DOHH2 (cell line): ENCODE measurements around the gene ADPRS.

Source experiments
- H3F3A ChIP-seq: fragments of 200-600 bp; sonication (generic), shearing (Covaris generic); 2 replicates; pipeline ENCODE4 v1.6.0; 2016; ENCODE audit warnings: antibody characterized with exemption, mild to moderate bottlenecking; ENCODE audit not compliant: control insufficient read depth, insufficient read depth
- H3K27ac ChIP-seq: fragments of 200-600 bp; sonication (generic); 2 replicates; pipeline ENCODE4 v1.5.1; 2014; ENCODE audit warnings: low read depth, mild to moderate bottlenecking, low read length, moderate library complexity
- H3K27me3 ChIP-seq: fragments of 200-600 bp; sonication (generic); 2 replicates; pipeline ENCODE4 v1.6.1; 2014; ENCODE audit warnings: mild to moderate bottlenecking, low read length, mixed read lengths; ENCODE audit not compliant: control insufficient read depth
- H3K36me3 ChIP-seq: fragments of 200-600 bp; sonication (generic); 2 replicates; pipeline ENCODE4 v1.6.1; 2014; ENCODE audit warnings: mild to moderate bottlenecking, low read length, moderate library complexity, mixed read lengths; ENCODE audit not compliant: control insufficient read depth
- H3K4me1 ChIP-seq: fragments of 200-600 bp; sonication (generic); 2 replicates; pipeline ENCODE4 v1.6.1; 2014; ENCODE audit warnings: mild to moderate bottlenecking, low read length, mixed read lengths; ENCODE audit not compliant: control insufficient read depth
- H3K4me2 ChIP-seq: fragments of 200-600 bp; sonication (generic); 2 replicates; pipeline ENCODE4 v1.6.0; 2014; ENCODE audit warnings: mild to moderate bottlenecking, low read length, moderate library complexity
- H3K4me3 ChIP-seq: fragments of 200-600 bp; sonication (generic); 2 replicates; pipeline ENCODE4 v1.5.1; 2014; ENCODE audit warnings: mild to moderate bottlenecking, low read length, mixed read lengths
- H3K79me2 ChIP-seq: fragments of 200-600 bp; sonication (generic); 2 replicates; pipeline ENCODE4 v1.6.1; 2014; ENCODE audit warnings: mild to moderate bottlenecking, low read length, mixed read lengths; ENCODE audit not compliant: control insufficient read depth
- H3K9me2 ChIP-seq: fragments of 200-600 bp; sonication (generic); replicated peaks from 2 replicates; pipeline ENCODE4 v1.6.1; 2014; ENCODE audit warnings: mild to moderate bottlenecking, low read length, mixed read lengths; ENCODE audit not compliant: control insufficient read depth
- H3K9me3 ChIP-seq: fragments of 200-600 bp; sonication (generic); 2 replicates; pipeline ENCODE4 v1.6.1; 2014; ENCODE audit warnings: antibody characterized with exemption, low read length, mixed read lengths; ENCODE audit not compliant: control insufficient read depth, insufficient read depth
- H4K20me1 ChIP-seq: fragments of 200-600 bp; sonication (generic); 2 replicates; pipeline ENCODE4 v1.6.0; 2014; ENCODE audit warnings: low read depth, mild to moderate bottlenecking, antibody characterized with exemption, low read length, moderate library complexity; ENCODE audit not compliant: control insufficient read depth, insufficient read depth
- CTCF ChIP-seq: fragments of 200-600 bp; sonication (generic); IDR thresholded peaks from one replicate; pipeline ENCODE4 v1.5.1; 2014; ENCODE audit warnings: antibody characterized with exemption, mild to moderate bottlenecking, low read depth, low read length; ENCODE audit not compliant: poor library complexity, severe bottlenecking
- EZH2phosphoT487 ChIP-seq: fragments of 200-600 bp; sonication (generic); IDR thresholded peaks from 2 replicates; pipeline ENCODE4 v1.6.1; 2017; ENCODE audit warnings: borderline replicate concordance, mild to moderate bottlenecking, antibody characterized with exemption, low read length, moderate library complexity, mixed read lengths

Gene ADPRS

GRCh38 chr1:36088577-36089392, at the start of gene ADPRS:
ADPRS (plus strand) TSS chr1:36088892; CDS start chr1:36088905, 13 bp downstream.
- peak within 1 kb of the TSS; percentile 79 for H3K4me2 ChIP-seq
- TF ChIP-seq CTCF (peak; percentile 97), EZH2phosphoT487 (no peak)
- peaks cover 26% of the 10 kb centered on the region for H3K79me2 ChIP-seq
- H3K9me3 ChIP-seq: no peaks in the 10 kb centered on the region
- H3K9me2 ChIP-seq: no peaks in the 10 kb centered on the region
- peaks cover 13% of the 10 kb centered on the region for H3K27me3 ChIP-seq
- no peaks in the 10 kb centered on the region for H3F3A ChIP-seq
- peaks cover 23% of the 10 kb centered on the region for H3K4me1 ChIP-seq
- H3K27ac ChIP-seq: no peak within 1 kb of the TSS
- H4K20me1 ChIP-seq: no peaks in the 10 kb centered on the region
- H3K36me3 ChIP-seq: peaks cover 36% of the 10 kb centered on the region
- H3K4me3 ChIP-seq: peak within 1 kb of the TSS; percentile 92

- Histone ChIP-seq H3K4me3 (no peak overlapping the region), H3K27ac (no peak overlapping the region), H3K27me3 (no peaks in the 10 kb centered on the region), H3K4me1 (no peaks in the 10 kb centered on the region), H3K36me3 (peaks cover 19% of the 10 kb centered on the region), H3K9me2 (no peaks in the 10 kb centered on the region), H4K20me1 (no peaks in the 10 kb centered on the region), H3K9me3 (no peaks in the 10 kb centered on the region), H3F3A (no peaks in the 10 kb centered on the region), H3K79me2 (no peaks in the 10 kb centered on the region), H3K4me2 (no peak overlapping the region)
- TF ChIP-seq EZH2phosphoT487 (no peak), CTCF (no peak)
Measured at GRCh38 chr1:36040238-36040637, 48.5 kb upstream of the ADPRS start.

GRCh38 chr1:36051821-36052220, 36.9 kb upstream of the ADPRS start:
- Histone ChIP-seq H3F3A (no peaks in the 10 kb centered on the region), H3K27me3 (no peaks in the 10 kb centered on the region), H3K79me2 (no peaks in the 10 kb centered on the region), H3K36me3 (no peaks in the 10 kb centered on the region; the same call in 1 of the 2 replicates), H3K9me3 (no peaks in the 10 kb centered on the region), H4K20me1 (no peaks in the 10 kb centered on the region), H3K9me2 (no peaks in the 10 kb centered on the region), H3K27ac (no peak overlapping the region), H3K4me3 (no peak overlapping the region), H3K4me1 (no peaks in the 10 kb centered on the region), H3K4me2 (no peak overlapping the region)
- TF ChIP-seq EZH2phosphoT487 (no peak), CTCF (no peak)
